Measurements from ENCODE around the gene DNAI7. TPM values are rescaled to one million over a fixed set of nuclear protein-coding genes. Genes with fewer than 3 reads are reported as not detected.

The DNAI7 gene
- total RNA-seq, 2 donors from 2014 or later, result 1.5 to 3.8 TPM

GRCh38 chr12:25156061-25156460, 38.9 kb downstream of the DNAI7 start:
- Histone ChIP-seq H3K27ac (no peak overlapping the region), H3K4me1 (replicated peaks) (no peaks in the 10 kb centered on the region), H3K9me3 (no peaks in the 10 kb centered on the region), H3K4me3 (no peak overlapping the region), H3K36me3 (no peaks in the 10 kb centered on the region), H3K27me3 (replicated peaks; ENCODE audit: insufficient read depth) (no peaks in the 10 kb centered on the region)
- 91% methylated on average over 4 of the region's 4 CpGs for WGBS
- TF ChIP-seq POLR2A (IDR thresholded peaks at IDR 0.05), result no peak
- no peak for TF ChIP-seq CTCF (IDR thresholded peaks at IDR 0.05)
- TF ChIP-seq POLR2AphosphoS5 (IDR thresholded peaks at IDR 0.05), result no peak
- intact Hi-C loops (cut with DNase I), result no loop called here
- no peak for DNase-seq (ENCODE audit: low spot score)

GRCh38 chr12:25155022-25155576, 39.9 kb downstream of the DNAI7 start:
- no peak for DNase-seq (ENCODE audit: low spot score)
- no peaks in the 10 kb centered on the region for H3K4me1 ChIP-seq (replicated peaks)
- H3K9me3 ChIP-seq, result no peaks in the 10 kb centered on the region
- H3K27me3 ChIP-seq (replicated peaks; ENCODE audit: insufficient read depth), result no peaks in the 10 kb centered on the region
- H3K27ac ChIP-seq, result no peak overlapping the region
- WGBS, result 80% methylated on average over 2 of the region's 2 CpGs
- no peaks in the 10 kb centered on the region for H3K36me3 ChIP-seq
- H3K4me3 ChIP-seq, result no peak overlapping the region
- intact Hi-C loops (cut with DNase I), result no loop called here
- TF ChIP-seq CTCF (IDR thresholded peaks at IDR 0.05), result peak in 3 of 4 experiments; percentile 47 to 67 (median 49)
- no peak for TF ChIP-seq POLR2A (IDR thresholded peaks at IDR 0.05)

- Histone ChIP-seq H3K27ac (no peak overlapping the region), H3K4me1 (replicated peaks) (no peaks in the 10 kb centered on the region), H3K36me3 (no peaks in the 10 kb centered on the region), H3K4me3 (no peak overlapping the region), H3K9me3 (no peaks in the 10 kb centered on the region), H3K27me3 (replicated peaks; ENCODE audit: insufficient read depth) (no peaks in the 10 kb centered on the region)
- no peak for TF ChIP-seq CTCF (IDR thresholded peaks at IDR 0.05)
- WGBS, result 64% methylated on average over 5 of the region's 5 CpGs
- no peak for DNase-seq (ENCODE audit: low spot score)
- intact Hi-C loops (cut with DNase I), result no loop called here
These were observed 42.9 kb downstream of the DNAI7 start for GRCh38 chr12:25152055-25152454.

- Histone ChIP-seq H3K4me3 (no peak overlapping the region), H3K36me3 (no peaks in the 10 kb centered on the region), H3K27ac (no peak overlapping the region), H3K27me3 (replicated peaks; ENCODE audit: insufficient read depth) (no peaks in the 10 kb centered on the region), H3K4me1 (replicated peaks) (no peaks in the 10 kb centered on the region), H3K9me3 (no peaks in the 10 kb centered on the region)
- 53% methylated on average over 5 of the region's 5 CpGs for WGBS
- TF ChIP-seq POLR2AphosphoS5 (IDR thresholded peaks at IDR 0.05) (no peak), CTCF (IDR thresholded peaks at IDR 0.05) (no peak), POLR2A (IDR thresholded peaks at IDR 0.05) (no peak)
- intact Hi-C loops (cut with DNase I), result no loop called here
- no peak for DNase-seq (ENCODE audit: low spot score)
These were observed 43.5 kb downstream of the DNAI7 start for GRCh38 chr12:25151476-25151875.

GRCh38 chr12:25146686-25147085, 48.3 kb downstream of the DNAI7 start:
- no peak for DNase-seq (ENCODE audit: low spot score)
- Histone ChIP-seq H3K27ac (no peak overlapping the region), H3K27me3 (replicated peaks; ENCODE audit: insufficient read depth) (no peaks in the 10 kb centered on the region), H3K4me3 (no peak overlapping the region), H3K4me1 (replicated peaks) (no peaks in the 10 kb centered on the region), H3K36me3 (no peaks in the 10 kb centered on the region), H3K9me3 (no peaks in the 10 kb centered on the region)
- intact Hi-C loops (cut with DNase I), result no loop called here
- 97% methylated on average over 1 of the region's 1 CpG for WGBS
- TF ChIP-seq POLR2A (IDR thresholded peaks at IDR 0.05) (no peak), CTCF (IDR thresholded peaks at IDR 0.05) (no peak)

Measured in prostate gland (tissue), 2 donors.